H1 (cell line): Measurements from ENCODE around the gene ITGAE. TPM values are rescaled to one million over a fixed set of nuclear protein-coding genes. Genes with fewer than 3 reads are reported as not detected.

Experiments used
- CTCF ChIA-PET: fragments of 300-600 bp; sonication (Branson Sonifier 250); formaldehyde crosslinking; loops from one replicate; lab custom pipeline; 2021; ENCODE audit not compliant: partially characterized antibody; lab: Charles Lee
- POLR2A ChIA-PET: fragments of 300-600 bp; sonication (Branson Sonifier 250); formaldehyde crosslinking; loops from one replicate; lab custom pipeline; 2021; ENCODE audit warnings: inconsistent platforms; ENCODE audit not compliant: partially characterized antibody; lab: Charles Lee
- DNase-seq, 2 experiments: peaks; one replicate each; pipeline versions ENCODE4 v3.0.0 to v3.0.0-alpha.2; 2010 to 2022; ENCODE audit warnings: low spot score in 2 of 2, low read depth in 1 of 2, mixed read lengths in 1 of 2
- FAIRE-seq: peaks from 2 replicates; lab custom pipeline; 2011; peaks lifted over from hg19 to GRCh38; lab: Jason Lieb, UNC
- H2AFZ ChIP-seq: 2 replicates; pipeline ENCODE4 v1.8.1; 2012; ENCODE audit warnings: low read length, inconsistent platforms
- H2AK5ac ChIP-seq: 2 replicates; pipeline ENCODE4 v1.6.1; 2013; ENCODE audit warnings: low read depth, low read length
- H2BK120ac ChIP-seq: replicated peaks from 2 replicates; pipeline ENCODE3; 2013; ENCODE audit warnings: low read depth, low read length, inconsistent platforms
- H2BK12ac ChIP-seq: 2 replicates; pipeline ENCODE4 v1.6.1; 2013; ENCODE audit warnings: low read depth, low read length
- H2BK15ac ChIP-seq: 2 replicates; pipeline ENCODE4 v1.6.1; 2013; ENCODE audit warnings: low read length
- H2BK20ac ChIP-seq: 2 replicates; pipeline ENCODE4 v1.6.1; 2013; ENCODE audit warnings: low read length
- H2BK5ac ChIP-seq: 2 replicates; pipeline ENCODE4 v1.6.1; 2013; ENCODE audit warnings: low read depth, low read length
- H3K14ac ChIP-seq: 2 replicates; pipeline ENCODE4 v1.6.1; 2013; ENCODE audit warnings: inconsistent platforms; ENCODE audit not compliant: insufficient read length
- H3K18ac ChIP-seq: 2 replicates; pipeline ENCODE4 v1.6.1; 2013; ENCODE audit warnings: low read length; ENCODE audit errors: extremely low read depth
- H3K23ac ChIP-seq: 2 replicates; pipeline ENCODE4 v1.6.1; 2013; ENCODE audit warnings: inconsistent platforms; ENCODE audit not compliant: insufficient read length
- H3K23me2 ChIP-seq: 2 replicates; pipeline ENCODE4 v1.6.1; 2013; ENCODE audit warnings: low read depth, low read length
- H3K27ac ChIP-seq: 2 replicates; pipeline ENCODE4 v1.6.1; 2011; ENCODE audit warnings: low read depth, low read length, inconsistent platforms
- H3K27me3 ChIP-seq, 4 experiments: replicated peaks in 1 of 4; 1 replicate in 1 of 4; 2 replicates in 3 of 4; pipeline versions ENCODE4 v1.6.1 to v1.8.1; 2011 to 2013; ENCODE audit warnings: low read length in 3 of 4, mild to moderate bottlenecking in 3 of 4, inconsistent platforms in 2 of 4, mixed read lengths in 2 of 4, moderate library complexity in 1 of 4; ENCODE audit not compliant: control insufficient read depth in 3 of 4, insufficient read depth in 3 of 4; ENCODE audit errors: extremely low read depth in 1 of 4
- H3K36me3 ChIP-seq, 4 experiments: 2 replicates each; pipeline versions ENCODE4 v1.6.1 to v1.8.1; 2011 to 2013; ENCODE audit warnings: mild to moderate bottlenecking in 4 of 4, low read length in 3 of 4, moderate library complexity in 2 of 4, control low read depth in 1 of 4, inconsistent platforms in 1 of 4; ENCODE audit not compliant: insufficient read depth in 4 of 4, control insufficient read depth in 2 of 4
- H3K4ac ChIP-seq: replicated peaks from 2 replicates; pipeline ENCODE3; 2013; ENCODE audit warnings: low read length, low read depth, mixed read lengths, inconsistent platforms; ENCODE audit not compliant: insufficient read length
- H3K4me1 ChIP-seq, 4 experiments: replicated peaks in 1 of 4; 1 replicate in 1 of 4; 2 replicates in 3 of 4; pipeline versions ENCODE4 v1.6.1 to v1.8.1; 2011 to 2013; ENCODE audit warnings: low read length in 3 of 4, inconsistent platforms in 2 of 4, mixed read lengths in 1 of 4; ENCODE audit not compliant: insufficient read depth in 4 of 4, control insufficient read depth in 3 of 4
- H3K4me2 ChIP-seq, 2 experiments: 2 replicates each; pipeline versions ENCODE4 v1.6.1 to v1.8.1; 2011 to 2013; ENCODE audit warnings: low read depth in 2 of 2, low read length in 2 of 2, control low read depth in 1 of 2, inconsistent platforms in 1 of 2, mild to moderate bottlenecking in 1 of 2; ENCODE audit not compliant: insufficient read depth in 1 of 2
- H3K4me3 ChIP-seq, 4 experiments: fragments of 200-600, 300-600 bp in 1 of 4; sonication (generic), shearing (Covaris generic), sonication (Bioruptor Twin) in 1 of 4; 2 replicates each; pipeline versions ENCODE4 v1.5.1 to v1.8.1; 2011 to 2016; ENCODE audit warnings: low read length in 4 of 4, low read depth in 3 of 4, control low read depth in 2 of 4, inconsistent platforms in 2 of 4, mild to moderate bottlenecking in 2 of 4, mixed read lengths in 1 of 4, moderate library complexity in 1 of 4; ENCODE audit not compliant: insufficient read depth in 2 of 4; ENCODE audit errors: extremely low read depth in 1 of 4
- H3K56ac ChIP-seq: replicated peaks from 2 replicates; pipeline ENCODE3; 2013; ENCODE audit warnings: low read depth, mild to moderate bottlenecking, mixed read lengths, low read length, inconsistent platforms; ENCODE audit not compliant: insufficient read length
- H3K79me1 ChIP-seq: 2 replicates; pipeline ENCODE4 v1.6.1; 2013; ENCODE audit warnings: low read depth, low read length, control low read depth
- H3K79me2 ChIP-seq, 2 experiments: 2 replicates each; pipeline versions ENCODE4 v1.6.1 to v1.8.1; 2012 to 2013; ENCODE audit warnings: low read length in 2 of 2, mild to moderate bottlenecking in 2 of 2, inconsistent platforms in 1 of 2; ENCODE audit not compliant: insufficient read depth in 2 of 2, control insufficient read depth in 1 of 2
- H3K9ac ChIP-seq, 4 experiments: replicated peaks in 1 of 4; 1 replicate in 1 of 4; 2 replicates in 3 of 4; pipeline versions ENCODE4 v1.6.1 to v1.8.1; 2011 to 2013; ENCODE audit warnings: low read depth in 3 of 4, low read length in 3 of 4, control low read depth in 2 of 4, mild to moderate bottlenecking in 2 of 4, moderate library complexity in 2 of 4, inconsistent platforms in 1 of 4; ENCODE audit errors: extremely low read depth in 1 of 4
- H3K9me3 ChIP-seq, 2 experiments: 2 replicates each; pipeline versions ENCODE4 v1.6.1 to v1.8.1; 2012 to 2013; ENCODE audit warnings: mild to moderate bottlenecking in 2 of 2, moderate library complexity in 2 of 2, control low read depth in 1 of 2, inconsistent platforms in 1 of 2, low read depth in 1 of 2, low read length in 1 of 2, mixed read lengths in 1 of 2; ENCODE audit not compliant: insufficient read depth in 2 of 2
- H4K20me1 ChIP-seq, 2 experiments: replicated peaks in 1 of 2; 2 replicates each; pipeline versions ENCODE3 to v1.8.1; 2011 to 2013; ENCODE audit warnings: inconsistent platforms in 2 of 2, low read length in 2 of 2, mild to moderate bottlenecking in 1 of 2; ENCODE audit not compliant: insufficient read depth in 2 of 2, control insufficient read depth in 1 of 2
- H4K5ac ChIP-seq: 2 replicates; pipeline ENCODE4 v1.6.1; 2013; ENCODE audit warnings: low read length, low read depth, mixed read lengths, inconsistent platforms; ENCODE audit not compliant: insufficient read length
- H4K8ac ChIP-seq: 2 replicates; pipeline ENCODE4 v1.8.0; 2013; ENCODE audit warnings: mild to moderate bottlenecking, moderate library complexity, low read length, inconsistent platforms; ENCODE audit not compliant: insufficient read depth; ENCODE audit errors: extremely low read depth
- H4K91ac ChIP-seq: replicated peaks from 2 replicates; pipeline ENCODE3; 2013; ENCODE audit warnings: low read length, mixed read lengths, inconsistent platforms; ENCODE audit not compliant: insufficient read length
- ASH2L ChIP-seq: fragments of 200-600, 300-600 bp; sonication (generic); IDR thresholded peaks from one replicate; pipeline ENCODE4 v1.7.1; 2017; ENCODE audit warnings: low read length
- HDAC2 ChIP-seq, 2 experiments: fragments of 300-600 bp in 1 of 2; sonication (generic) in 1 of 2; IDR thresholded peaks; 2 replicates each; pipeline ENCODE4 v1.6.1; 2011 to 2012; ENCODE audit warnings: low read depth in 2 of 2, low read length in 2 of 2, mild to moderate bottlenecking in 2 of 2, moderate library complexity in 2 of 2, borderline replicate concordance in 1 of 2, inconsistent platforms in 1 of 2
- RBBP5 ChIP-seq: IDR thresholded peaks from 2 replicates; pipeline ENCODE4 v1.7.1; 2012; ENCODE audit warnings: low read depth, mild to moderate bottlenecking, inconsistent platforms, low read length, moderate library complexity, borderline replicate concordance
- RFX5 ChIP-seq: IDR thresholded peaks from 2 replicates; pipeline ENCODE4 v1.6.1; 2011; ENCODE audit warnings: low read depth, low read length, improper control_type of control experiment, borderline replicate concordance
- SAP30 ChIP-seq: fragments of 300-600 bp; sonication (generic); IDR thresholded peaks from 2 replicates; pipeline ENCODE4 v1.7.1; 2012; ENCODE audit warnings: low read length, moderate library complexity, mild to moderate bottlenecking, inconsistent platforms; ENCODE audit not compliant: insufficient read depth, insufficient replicate concordance
- WGBS, 2 experiments: shearing (Covaris generic) in 1 of 2; methylation state at CpG; one replicate each; pipeline versions ENCODE4 v1.1.6 to v1.1.7; 2013 to 2015; ENCODE audit warnings: low lambda C conversion rate in 2 of 2, mixed read lengths in 2 of 2, inconsistent platforms in 1 of 2, low coverage in 1 of 2, missing lambda C conversion rate in 1 of 2; ENCODE audit not compliant: insufficient replicate concordance in 2 of 2, insufficient coverage in 1 of 2, insufficient read length in 1 of 2; ENCODE audit errors: extremely low coverage in 1 of 2, missing lambda C conversion rate in 1 of 2; 5-methylcytosine and 5-hydroxymethylcytosine counted together
- polyA plus RNA-seq, 7 experiments: library from polyadenylated mRNA; depleted of rRNA in 3 of 7; stranded (reverse) in 5 of 7; unstranded in 2 of 7; fragments of >200 nt in 5 of 7; fragments of 200-250 nt in 2 of 7; gene quantifications; 1 replicate in 5 of 7; 2 replicates in 1 of 7; 4 replicates in 1 of 7; pipeline versions ENCODE4 v1.2.1 to v1.2.3, GENCODE V29; 2011 to 2013; ENCODE audit warnings: missing spikeins in 2 of 7, mixed read lengths in 2 of 7
- total RNA-seq: library from RNA; stranded (reverse); fragmentation: NEBNext Ultra II Directional; extraction: Animal tissue kit (Norgen Biotek cat#: 25700); gene quantifications from 2 replicates; pipeline ENCODE4 v1.2.1, GENCODE V29; 2021
- TF ChIP-seq, protein P1 (sequence below): IDR thresholded peaks from 2 replicates; pipeline ENCODE4 v1.6.1; 2011; ENCODE audit warnings: low read length, improper control_type of control experiment

ITGAE gene
- total and polyA plus RNA-seq, 2 of the 8 experiments (the other 6 are each of a cell fraction or from before 2014, with no cell fraction given) = 23.2 to 43.1 TPM

DNA sequence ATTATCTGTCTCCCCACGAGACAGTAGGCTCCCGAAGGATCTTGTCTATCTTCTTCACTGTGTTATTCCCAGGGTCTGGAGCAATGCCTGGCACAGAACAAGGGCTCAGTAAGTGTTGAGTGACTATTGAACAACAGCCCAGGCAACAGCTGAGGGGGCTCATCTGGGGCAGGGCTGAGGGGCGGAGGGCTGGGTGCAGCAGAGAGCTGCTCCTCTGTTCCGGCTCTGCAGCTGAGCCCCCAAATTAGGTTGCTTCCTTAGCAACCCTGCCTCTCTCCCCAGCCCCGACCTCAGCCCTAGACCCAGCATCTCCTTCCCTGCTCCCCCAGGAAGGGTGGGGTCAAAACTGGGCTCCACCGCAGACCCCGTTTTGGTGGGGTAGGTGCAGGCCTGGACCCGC, 32.2 kb downstream of the ITGAE start:
- WGBS, 2 experiments = 91% methylated on average over 8 of the region's 8 CpGs; no CpG with 5 or more reads in 1 of the 2 experiments
- ChIA-PET POLR2A (interaction anchor here (0.7 kb wide), 1 partner anchor 30 kb away, joined by 3 read pairs; no protein-coding TSS in a partner anchor), CTCF (interaction anchor here (0.9 to 11.5 kb wide), 5 partner anchors 9 to 58 kb away, joined by 3 to 132 read pairs (median 4); no protein-coding TSS in a partner anchor)
- Histone ChIP-seq H3K9me3 (no peaks in the 10 kb centered on the region), H3K9ac (no peak overlapping the region), H4K8ac (no peak overlapping the region), H2BK120ac (no peak overlapping the region), H3K4me3 (no peak overlapping the region), H4K91ac (no peak overlapping the region), H3K36me3 (no peaks in the 10 kb centered on the region), H3K23ac (no peak overlapping the region), H3K4me1 (peaks cover 0 to 14% (median 2%) of the 10 kb centered on the region in 4 experiments; a peak in 2 of 7 replicates), H4K20me1 (no peaks in the 10 kb centered on the region), H4K5ac (no peak overlapping the region), H3K18ac (no peak overlapping the region), H2BK12ac (no peak overlapping the region), H2AFZ (peak overlapping the region; percentile 92; the same call in 1 of the 2 replicates), H2BK15ac (no peak overlapping the region), H3K4ac (no peak overlapping the region), H3K27me3 (no peaks in the 10 kb centered on the region), H3K27ac (no peak overlapping the region), H2AK5ac (no peak overlapping the region), H3K56ac (no peak overlapping the region), H3K79me1 (no peaks in the 10 kb centered on the region), H2BK20ac (no peak overlapping the region), H3K23me2 (no peaks in the 10 kb centered on the region), H3K14ac (no peak overlapping the region), H3K4me2 (no peak overlapping the region), H3K79me2 (no peaks in the 10 kb centered on the region), H2BK5ac (no peak overlapping the region)
- DNase-seq (no peak), FAIRE-seq (no peak)
- TF ChIP-seq SAP30 = no peak
- TF ChIP-seq, protein P1, sequence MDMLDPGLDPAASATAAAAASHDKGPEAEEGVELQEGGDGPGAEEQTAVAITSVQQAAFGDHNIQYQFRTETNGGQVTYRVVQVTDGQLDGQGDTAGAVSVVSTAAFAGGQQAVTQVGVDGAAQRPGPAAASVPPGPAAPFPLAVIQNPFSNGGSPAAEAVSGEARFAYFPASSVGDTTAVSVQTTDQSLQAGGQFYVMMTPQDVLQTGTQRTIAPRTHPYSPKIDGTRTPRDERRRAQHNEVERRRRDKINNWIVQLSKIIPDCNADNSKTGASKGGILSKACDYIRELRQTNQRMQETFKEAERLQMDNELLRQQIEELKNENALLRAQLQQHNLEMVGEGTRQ = no peak
- no peak for TF ChIP-seq RBBP5
- TF ChIP-seq RFX5 = no peak
- TF ChIP-seq ASH2L = no peak
- no peak for TF ChIP-seq HDAC2 (IDR thresholded peaks at IDR 0.05; ENCODE audit: borderline replicate concordance in 1 of 2, low read depth in 2 of 2, low read length in 2 of 2)
